ENCODE measurements around the gene NEBL.

- TF ChIP-seq CTCF (conservative IDR thresholded peaks at IDR 0.05) (no peak), ZFX (IDR thresholded peaks at IDR 0.05) (no peak)
These were observed 6.4 kb downstream of the NEBL start for GRCh38 chr10:20890491-20891337.
